Epithelial cell of prostate (primary cell): ENCODE results near the gene SUPT7L.
"Not testable (repeated sequence)": the region's sequence is repeated elsewhere in the genome, so short reads cannot be mapped to it uniquely, and the experiment has no call there.

ENCODE experiments used
- DNase-seq: peaks from one replicate; pipeline ENCODE4 v3.0.0-alpha.2; 2011; ENCODE audit warnings: low read depth, low spot score
- H3K27ac ChIP-seq: fragments of 450-650 bp; 2 replicates; pipeline ENCODE4 v1.5.1; 2017; ENCODE audit warnings: mild to moderate bottlenecking

SUPT7L gene

DNA sequence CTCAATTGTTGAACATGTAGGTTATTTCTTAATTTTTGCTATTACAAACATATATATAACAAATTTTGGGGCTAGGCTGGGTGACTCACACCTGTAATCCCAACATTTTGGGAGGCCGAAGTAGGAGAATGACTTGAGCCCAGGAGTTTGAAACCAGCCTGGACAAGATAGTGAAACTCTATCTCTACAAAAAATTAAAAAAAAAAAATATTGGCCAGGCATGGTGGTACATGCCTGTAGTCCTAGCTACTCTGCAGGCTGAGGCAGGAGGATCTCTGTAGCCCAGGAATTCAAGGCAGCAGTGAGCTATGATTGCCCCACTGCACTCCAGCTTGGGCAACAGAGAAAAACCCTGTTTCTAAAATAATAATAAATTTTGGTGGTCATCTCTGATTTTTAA is 23.8 kb upstream of the SUPT7L start:
- peak overlapping the region; percentile 39 for H3K27ac ChIP-seq
- DNase-seq, result peak; percentile 51

DNA sequence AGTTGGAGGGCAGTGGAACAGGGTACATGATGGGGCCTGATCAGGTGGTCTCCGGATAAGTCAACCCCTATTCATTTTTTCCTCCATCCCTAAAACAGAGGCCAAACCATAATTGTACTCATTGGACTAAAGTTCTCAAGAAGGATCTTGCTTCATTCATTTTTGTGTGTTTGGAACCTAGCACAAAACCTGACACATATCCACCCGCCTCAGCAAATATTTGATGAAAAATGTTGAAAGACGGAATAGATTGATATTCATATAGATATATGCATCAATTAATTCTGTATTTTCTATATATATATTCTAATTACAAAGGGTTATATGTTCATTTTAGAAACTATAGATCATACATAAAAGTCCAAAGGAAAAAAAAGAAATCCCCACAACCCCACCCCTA is 22.2 kb upstream of the SUPT7L start:
- DNase-seq, result no peak
- no peak overlapping the region for H3K27ac ChIP-seq

DNA sequence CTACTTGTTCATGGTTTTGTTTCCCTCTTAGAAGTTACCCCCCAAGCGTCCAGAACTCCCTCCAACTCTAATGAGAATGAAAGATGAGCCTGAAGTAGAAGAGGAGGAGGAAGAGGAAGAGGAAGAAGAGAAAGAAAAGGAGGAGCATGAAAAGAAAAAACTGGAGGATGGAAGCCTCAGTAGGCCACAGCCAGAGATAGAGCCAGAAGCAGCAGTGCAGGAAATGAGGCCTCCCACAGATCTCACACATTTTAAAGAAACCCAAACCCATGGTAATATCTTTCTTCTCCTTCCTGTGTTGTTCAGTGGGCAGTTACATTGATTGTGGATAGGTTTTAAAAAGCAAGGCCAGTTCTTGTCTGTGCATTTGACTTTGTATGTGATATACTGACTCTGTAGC is 21.6 kb upstream of the SUPT7L start:
- not testable (repeated sequence) for H3K27ac ChIP-seq, DNase-seq

DNA sequence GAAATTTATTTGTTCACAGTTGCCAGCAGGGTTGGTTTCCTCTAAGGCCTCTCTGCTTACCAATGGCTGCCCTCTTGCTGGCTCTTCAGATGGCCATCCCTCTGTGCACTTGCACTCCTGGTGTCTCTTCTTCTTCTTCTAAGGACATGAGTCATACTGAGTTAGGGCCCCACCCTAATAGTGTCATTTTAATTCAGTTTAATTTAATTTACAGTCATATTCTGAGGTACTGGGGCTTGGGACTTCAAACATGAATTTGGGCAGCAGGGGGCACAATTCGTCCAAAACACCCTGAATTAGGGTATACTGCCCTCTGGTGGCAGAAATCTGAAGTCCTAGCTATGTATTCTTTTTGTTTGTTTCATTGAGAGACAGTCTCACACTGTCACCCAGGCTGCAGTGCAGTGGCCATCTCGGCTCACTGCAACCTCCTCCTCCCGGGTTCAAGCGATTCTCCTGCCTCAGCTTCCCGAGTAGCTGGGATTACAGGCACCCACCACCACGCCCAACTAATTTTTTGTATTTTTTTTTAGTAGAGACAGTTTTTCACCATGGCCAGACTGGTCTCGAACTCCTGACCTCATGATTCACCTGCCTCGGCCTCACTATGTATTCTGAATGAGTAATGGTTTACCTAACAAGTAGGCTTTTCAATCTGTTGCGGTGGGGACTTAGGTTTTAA is 20.1 kb upstream of the SUPT7L start:
- DNase-seq, result peak; percentile 46
- H3K27ac ChIP-seq, result peak overlapping the region; percentile 88

DNA sequence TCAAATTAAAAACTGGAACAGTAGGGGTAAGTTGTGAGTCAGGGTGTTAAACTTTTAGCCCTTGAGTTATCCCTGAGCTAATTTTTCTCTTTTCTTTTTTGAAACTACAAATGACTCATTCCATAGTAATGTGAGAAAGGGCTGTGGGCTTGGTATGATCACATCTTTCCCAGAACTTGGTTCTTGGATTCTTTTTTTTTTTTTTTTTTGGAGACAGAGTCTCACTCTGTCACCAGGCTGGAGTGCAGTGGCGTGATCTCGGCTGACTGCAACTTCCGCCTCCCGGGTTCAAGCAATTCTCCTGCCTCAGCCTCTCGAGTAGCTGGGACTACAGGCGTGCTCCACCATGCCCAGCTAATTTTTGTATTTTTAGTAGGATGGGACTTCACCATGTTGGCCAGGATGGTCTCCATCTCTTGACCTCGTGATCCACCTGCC is 18.9 kb upstream of the SUPT7L start:
- H3K27ac ChIP-seq, result peak overlapping the region; percentile 88

DNA sequence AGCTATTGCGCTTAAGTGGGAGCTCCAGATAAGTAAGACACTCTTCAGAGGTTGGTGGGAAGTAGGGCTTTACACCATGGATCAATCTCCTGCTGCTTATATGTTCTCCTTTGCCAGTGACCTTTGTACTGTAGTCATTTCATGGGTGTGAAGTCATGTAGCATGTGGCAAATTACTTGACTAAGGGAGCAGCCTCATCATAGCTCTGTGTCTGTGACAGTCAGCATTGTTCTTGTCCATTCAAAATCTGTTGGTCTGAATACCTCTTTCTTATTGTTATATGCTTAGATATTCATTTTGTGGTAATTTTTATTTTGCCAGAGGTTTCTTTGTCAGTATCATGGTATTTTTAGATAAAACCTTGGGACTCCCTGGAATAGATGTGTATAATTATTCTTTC is 18.4 kb upstream of the SUPT7L start:
- DNase-seq, result no peak
- H3K27ac ChIP-seq, result peak overlapping the region; percentile 88

More for the DNA sequence above, 18.9 kb upstream of the SUPT7L start:
- DNase-seq, result peak; percentile 73

DNA sequence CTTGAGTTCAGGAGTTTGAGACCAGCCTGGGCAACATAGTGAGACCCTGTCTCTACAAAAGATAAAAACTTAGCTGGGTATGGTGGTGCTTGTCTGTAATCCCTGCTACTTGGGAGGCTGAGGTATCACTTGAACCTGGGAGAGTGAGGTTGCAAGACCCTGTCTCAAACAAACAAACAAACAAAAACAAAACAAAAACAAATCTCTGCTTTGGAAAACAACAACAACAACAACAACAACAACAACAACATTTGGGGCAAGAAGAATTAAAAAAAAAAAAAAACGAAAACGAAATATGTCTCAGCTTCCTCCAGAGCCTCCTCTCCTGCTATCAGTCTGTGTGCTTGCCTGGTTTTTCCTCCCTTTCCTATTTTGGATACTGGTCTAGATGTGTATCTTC is 17.2 kb upstream of the SUPT7L start:
- no peak for DNase-seq
- H3K27ac ChIP-seq, result peak overlapping the region; percentile 88

DNA sequence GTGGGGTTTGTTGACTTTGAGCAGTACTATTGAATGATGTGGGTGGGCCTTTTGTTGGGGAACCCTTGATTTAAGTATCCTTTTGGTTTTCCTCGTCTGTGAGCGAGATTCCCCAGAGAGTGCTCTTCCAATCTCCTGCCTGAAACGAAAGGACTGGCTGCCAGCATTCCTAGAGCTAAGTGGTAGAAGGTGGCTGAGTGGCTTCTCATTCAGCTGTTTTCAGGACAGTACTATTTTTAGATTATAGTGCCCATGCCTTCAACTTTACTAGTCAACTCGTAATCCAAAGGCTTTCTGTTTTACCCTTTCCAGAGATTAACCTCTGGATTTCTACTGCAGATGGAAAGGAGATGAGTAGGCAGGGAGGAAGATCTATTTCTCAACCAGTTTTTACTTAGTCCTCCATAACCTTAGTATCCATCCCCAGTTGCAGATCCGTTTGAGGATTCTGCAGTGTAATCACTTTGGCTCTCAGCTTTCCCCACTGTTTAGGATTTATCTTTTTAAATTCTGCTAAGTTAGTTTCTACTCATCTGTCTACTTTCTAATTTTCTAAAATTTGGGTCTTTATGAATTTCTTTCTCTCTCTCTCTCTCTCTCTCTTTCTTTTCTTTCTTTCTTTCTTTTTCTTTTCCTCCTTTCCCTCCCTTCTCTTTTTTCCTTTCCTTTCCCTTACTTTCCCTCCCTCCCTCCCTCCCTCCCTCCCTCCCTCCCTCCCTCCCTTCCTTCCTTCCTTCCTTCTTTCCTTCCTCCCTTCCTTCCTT is 9.5 kb upstream of the SUPT7L start:
- no peak overlapping the region for H3K27ac ChIP-seq
- DNase-seq, result no peak

DNA sequence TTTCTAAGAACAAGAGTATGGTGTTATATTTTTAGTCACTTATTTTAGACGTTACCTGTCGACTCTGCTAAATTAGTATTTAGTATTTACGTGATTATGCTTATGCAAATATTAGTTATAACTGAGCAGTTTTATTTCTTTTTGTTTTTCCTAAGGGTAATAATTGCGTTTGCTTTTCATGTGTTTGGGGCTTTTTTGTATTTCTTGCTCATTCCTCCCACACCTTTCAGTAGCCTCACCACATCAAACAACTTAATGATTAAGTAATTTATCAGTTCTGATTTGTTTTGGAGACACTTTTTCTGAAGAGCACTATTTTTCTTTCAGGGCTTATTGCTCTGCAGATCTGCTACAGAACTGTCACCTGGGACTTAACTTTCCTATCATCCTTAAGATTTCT is 7.8 kb upstream of the SUPT7L start:
- DNase-seq, result no peak
- no peak overlapping the region for H3K27ac ChIP-seq

DNA sequence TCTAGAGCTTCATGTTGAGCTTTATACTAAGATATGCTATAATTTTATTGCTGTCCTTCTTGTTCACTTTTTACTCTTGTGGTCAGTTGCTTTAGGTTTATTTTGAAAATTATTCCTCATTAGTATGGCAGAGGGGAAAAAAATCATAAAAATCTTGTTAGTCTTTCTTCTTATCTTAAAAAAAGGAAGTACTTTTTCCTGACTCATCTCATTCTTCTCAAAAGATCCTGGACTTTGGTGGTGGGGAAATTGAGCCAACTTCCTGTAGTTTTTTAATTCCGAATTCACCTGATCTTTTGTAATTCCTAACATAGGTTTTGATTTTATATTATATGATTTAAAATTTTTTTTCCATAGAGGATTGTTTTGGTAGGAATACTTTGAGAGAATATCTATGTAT is 4.0 kb upstream of the SUPT7L start:
- no peak for DNase-seq
- H3K27ac ChIP-seq, result no peak overlapping the region

DNA sequence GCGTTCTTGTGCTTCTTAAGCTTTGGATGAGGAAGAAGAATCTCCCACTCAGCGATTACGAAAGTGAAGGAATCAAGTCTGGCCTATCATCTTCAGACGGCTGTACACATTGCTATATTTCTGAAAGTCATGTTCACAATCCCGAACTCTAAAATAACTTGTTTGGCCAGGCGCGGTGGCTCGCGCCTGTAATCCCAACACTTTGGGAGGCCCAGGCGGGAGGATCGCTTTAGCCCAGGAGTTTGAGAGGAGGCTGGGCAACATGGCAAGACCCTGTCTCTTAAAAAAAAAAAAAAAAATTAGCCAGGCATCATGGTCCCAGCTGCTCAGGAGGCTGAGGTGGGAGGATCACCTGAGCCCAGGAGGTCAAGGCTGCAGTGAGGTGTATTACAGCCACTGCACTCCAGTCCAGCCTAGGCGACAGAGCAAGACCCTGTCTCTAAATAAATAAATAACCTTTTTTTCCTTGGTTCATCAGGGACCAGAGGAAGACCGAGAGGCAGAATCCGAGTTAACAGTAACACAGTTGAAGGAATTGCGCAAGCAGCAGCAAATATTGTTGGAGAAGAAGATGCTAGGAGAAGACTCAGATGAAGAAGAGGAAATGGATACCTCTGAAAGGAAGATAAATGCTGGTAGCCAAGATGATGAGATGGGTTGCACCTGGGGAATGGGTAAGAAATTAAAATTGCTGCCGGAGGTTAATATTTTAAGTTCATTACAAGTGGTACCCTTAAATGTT is 1.4 kb upstream of the SUPT7L start:
- DNase-seq, result no peak
- H3K27ac ChIP-seq, result peak overlapping the region; percentile 89

DNA sequence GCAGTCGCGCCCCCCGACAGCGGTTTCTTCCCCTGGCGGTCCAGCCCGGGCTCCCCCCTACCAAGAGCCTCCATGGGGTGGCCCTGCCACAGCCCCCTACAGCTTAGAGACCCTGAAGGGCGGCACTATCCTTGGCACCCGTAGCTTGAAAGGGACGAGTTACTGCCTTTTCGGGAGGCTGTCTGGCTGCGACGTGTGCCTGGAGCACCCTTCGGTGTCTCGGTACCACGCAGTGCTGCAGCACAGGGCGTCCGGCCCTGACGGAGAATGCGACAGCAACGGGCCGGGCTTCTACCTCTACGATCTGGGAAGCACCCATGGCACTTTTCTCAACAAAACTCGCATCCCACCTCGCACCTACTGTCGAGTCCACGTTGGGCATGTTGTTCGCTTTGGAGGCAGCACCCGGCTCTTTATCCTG is 750 bp upstream of the SUPT7L start:
- peak overlapping the region; percentile 89 for H3K27ac ChIP-seq
- DNase-seq, result no peak

DNA sequence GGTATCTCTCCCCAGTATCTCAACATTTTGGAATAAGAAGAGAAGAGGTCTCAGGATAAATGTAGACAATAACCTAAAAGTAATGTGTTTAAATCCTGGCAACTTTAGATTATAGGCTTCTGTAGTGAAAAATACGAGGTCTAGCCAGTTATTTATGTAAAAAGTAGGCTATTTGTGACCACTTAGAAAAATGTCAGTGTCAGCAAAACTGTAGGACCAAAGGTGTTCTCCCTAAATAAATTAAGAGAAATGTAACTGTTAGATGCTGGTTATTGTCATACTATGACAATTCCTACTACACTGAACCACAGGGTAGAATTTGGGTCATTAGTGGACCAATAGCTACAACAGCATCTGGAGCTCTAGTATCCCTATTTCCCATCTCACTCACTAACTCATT is 2.0 kb downstream of the SUPT7L start:
- H3K27ac ChIP-seq, result no peak overlapping the region
- no peak for DNase-seq

DNA sequence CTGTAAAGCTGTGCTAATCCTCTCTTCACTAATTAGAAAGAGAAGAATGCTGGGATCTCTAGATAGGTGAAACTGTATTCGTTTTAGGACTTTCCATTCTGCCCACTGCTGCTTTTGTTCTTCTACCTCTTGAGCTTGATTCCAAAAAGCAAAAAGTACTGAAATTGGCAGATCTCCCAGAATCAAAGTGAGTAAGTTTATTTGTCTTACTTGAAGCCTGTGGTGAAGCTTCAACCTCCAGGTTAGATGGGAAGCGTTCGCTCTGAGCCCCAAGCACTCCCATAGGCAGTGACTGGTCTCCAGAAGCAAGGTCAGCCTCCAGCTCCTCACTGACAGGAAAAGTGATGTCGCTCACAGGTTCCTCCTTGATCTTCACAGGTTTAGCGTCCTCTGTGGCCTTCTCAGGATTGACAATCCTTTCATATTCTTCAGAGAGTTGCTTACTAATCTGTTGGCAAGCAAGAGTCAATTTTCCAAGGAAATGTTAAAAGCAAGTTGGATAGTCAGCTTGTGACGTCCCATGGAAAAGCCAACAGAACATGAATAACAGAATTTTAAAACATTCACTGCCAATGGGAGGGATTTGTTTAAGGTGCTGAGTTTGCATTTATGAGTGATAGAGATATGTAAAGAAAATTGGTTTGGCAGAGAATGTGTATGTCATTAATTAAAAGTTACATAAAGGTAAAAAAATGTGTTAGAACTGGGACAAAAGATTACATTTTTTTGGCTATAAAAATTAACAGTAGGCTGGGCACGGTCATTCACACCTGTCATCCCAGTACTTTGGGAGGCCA is 8.1 kb downstream of the SUPT7L start:
- H3K27ac ChIP-seq, result peak overlapping the region; percentile 5
- DNase-seq, result peak; percentile 59

DNA sequence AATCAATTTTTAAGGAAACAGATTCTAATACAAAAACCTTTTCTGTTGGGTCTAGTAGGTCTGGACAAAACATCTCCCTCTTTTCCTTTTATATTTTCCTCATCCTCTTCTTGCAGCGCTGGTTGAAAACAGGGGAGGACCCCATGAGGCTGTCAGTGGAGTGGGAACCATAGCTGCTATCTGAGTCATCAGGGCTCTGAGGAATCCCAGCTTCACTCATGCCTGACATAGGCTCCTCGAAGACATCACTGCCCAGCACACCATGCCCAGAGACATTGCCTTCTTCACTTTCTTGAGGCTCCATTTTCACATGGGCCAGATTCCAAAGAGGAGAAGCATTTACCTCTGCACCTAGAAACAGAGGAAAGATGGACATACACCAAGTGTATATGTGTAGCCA is 10.0 kb downstream of the SUPT7L start:
- peak overlapping the region; percentile 64 for H3K27ac ChIP-seq
- DNase-seq, result no peak

DNA sequence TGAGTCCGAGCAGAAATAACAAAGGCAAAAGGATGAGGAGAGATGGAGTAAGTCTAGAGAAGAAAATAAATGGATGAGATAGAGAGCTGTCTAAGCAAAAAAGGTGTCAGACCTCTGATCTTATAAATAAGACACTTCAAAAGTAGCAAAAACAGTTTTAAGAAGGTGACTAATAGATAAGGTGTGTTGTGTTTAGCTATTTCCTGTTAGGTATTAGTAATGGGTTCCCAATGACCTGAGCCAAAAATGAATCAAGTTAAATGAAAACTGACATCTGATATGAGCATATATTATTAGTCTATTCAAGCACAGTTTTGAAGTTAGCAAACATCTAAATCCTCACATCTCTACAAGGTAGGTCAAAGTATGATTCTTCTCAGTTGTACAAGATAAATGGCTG is 10.6 kb downstream of the SUPT7L start:
- no peak for DNase-seq
- H3K27ac ChIP-seq, result peak overlapping the region; percentile 64

DNA sequence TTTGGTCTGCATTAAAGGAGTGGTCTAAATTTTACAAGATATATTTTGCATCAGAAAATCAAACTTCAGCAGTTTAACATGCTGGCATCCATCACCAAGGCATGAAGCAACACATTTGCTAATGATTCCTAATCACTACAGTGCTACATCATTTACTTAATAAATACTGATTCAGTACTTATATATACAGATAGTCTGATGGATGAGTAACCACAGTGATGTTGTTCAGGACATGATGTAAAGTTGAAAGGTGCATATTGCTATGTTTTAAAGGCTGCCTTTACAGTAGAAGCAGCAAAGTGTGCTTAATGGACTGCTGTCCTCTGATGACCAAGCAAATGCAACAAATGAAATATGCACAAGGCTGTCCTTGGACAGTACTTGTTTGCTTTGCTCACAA is 11.1 kb downstream of the SUPT7L start:
- peak overlapping the region; percentile 64 for H3K27ac ChIP-seq
- DNase-seq, result no peak

DNA sequence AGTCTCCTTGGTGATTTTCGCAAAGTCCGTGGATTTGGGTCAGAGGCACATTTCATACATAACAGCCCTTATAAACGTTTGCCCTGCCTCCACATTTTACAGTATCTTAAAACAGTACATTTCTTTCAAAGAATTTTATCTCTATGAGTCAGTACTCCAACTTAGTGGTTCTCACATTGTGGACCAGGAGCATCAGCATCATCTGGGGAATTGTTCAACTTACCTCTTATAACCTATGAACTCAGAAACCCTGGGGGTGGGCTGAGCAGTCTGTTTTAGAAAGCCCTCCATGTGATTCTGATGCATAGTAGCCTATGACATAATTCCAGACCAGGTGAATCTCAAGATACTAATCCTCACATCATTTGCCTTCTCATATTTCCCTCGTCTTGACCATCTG is 12.4 kb downstream of the SUPT7L start:
- DNase-seq, result no peak

DNA sequence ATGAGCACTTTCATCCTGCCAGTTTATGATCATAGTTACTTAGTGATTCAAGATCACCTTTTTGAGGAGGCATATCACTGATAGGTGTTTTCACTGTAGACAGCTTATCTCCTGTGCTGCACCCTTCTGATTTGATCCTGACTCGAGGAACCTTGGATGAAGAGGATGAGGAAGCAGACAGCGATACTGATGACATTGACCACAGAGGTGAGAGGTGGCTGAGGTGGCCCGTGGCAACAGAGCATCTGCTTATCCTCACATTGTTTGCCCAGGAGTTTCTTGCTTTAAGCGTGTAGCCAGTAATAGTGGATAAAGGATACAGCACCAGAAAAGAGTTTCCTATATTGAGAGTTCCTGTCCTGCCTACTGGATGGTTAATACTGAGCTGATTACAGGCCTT is 15.7 kb downstream of the SUPT7L start:
- H3K27ac ChIP-seq, result no peak overlapping the region
- no peak for DNase-seq

More for the DNA sequence above, 12.4 kb downstream of the SUPT7L start:
- H3K27ac ChIP-seq, result no peak overlapping the region

DNA sequence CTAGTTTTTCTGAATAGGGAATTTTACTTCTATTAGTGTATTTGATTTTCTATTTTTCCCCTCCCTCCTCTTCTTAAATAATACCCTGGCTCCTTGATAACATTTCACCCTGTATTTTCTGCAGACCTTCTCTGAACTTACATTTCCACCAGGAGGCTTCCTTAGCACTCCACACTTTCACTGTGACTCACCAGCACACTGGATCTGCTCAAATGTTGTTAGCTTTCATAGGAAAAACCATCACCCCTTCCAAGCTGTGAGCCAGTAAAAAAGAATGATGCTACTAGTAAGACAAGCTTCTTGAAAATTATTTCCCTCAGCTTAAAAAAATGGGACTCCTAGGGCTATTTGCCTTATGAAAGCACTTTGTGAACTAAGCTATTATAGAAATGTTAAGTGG is 16.1 kb downstream of the SUPT7L start:
- H3K27ac ChIP-seq, result no peak overlapping the region
- DNase-seq, result no peak
